ENCODE data around the gene BHLHE40.
"Not testable (repeated sequence)": the region's sequence is repeated elsewhere in the genome, so short reads cannot be mapped to it uniquely, and the experiment has no call there.

The BHLHE40 gene

GRCh38 chr3:4957978-4958377, 21.3 kb upstream of the BHLHE40 start:
- Histone ChIP-seq H3K27ac (ENCODE audit: insufficient read depth, low read length, poor library complexity, severe bottlenecking) (no peak overlapping the region), H3K9me3 (ENCODE audit: control insufficient read depth, low read length) (no peaks in the 10 kb centered on the region), H3K4me3 (ENCODE audit: insufficient read depth, low read depth, low read length, poor library complexity, severe bottlenecking) (no peak overlapping the region), H3K27me3 (replicated peaks; ENCODE audit: control insufficient read depth, insufficient read depth, low read length, poor library complexity, severe bottlenecking) (no peaks in the 10 kb centered on the region), H3K4me1 (ENCODE audit: control insufficient read depth, insufficient read depth, low read length, poor library complexity, severe bottlenecking) (no peaks in the 10 kb centered on the region), H3K36me3 (ENCODE audit: control insufficient read depth, insufficient read depth, low read length) (no peaks in the 10 kb centered on the region)
- DNase-seq, result no peak

GRCh38 chr3:4959180-4959579, 20.1 kb upstream of the BHLHE40 start:
- Histone ChIP-seq H3K9me3 (ENCODE audit: control insufficient read depth, low read length) (no peaks in the 10 kb centered on the region), H3K4me3 (ENCODE audit: insufficient read depth, low read depth, low read length, poor library complexity, severe bottlenecking) (no peak overlapping the region), H3K36me3 (ENCODE audit: control insufficient read depth, insufficient read depth, low read length) (no peaks in the 10 kb centered on the region), H3K27me3 (replicated peaks; ENCODE audit: control insufficient read depth, insufficient read depth, low read length, poor library complexity, severe bottlenecking) (no peaks in the 10 kb centered on the region), H3K4me1 (ENCODE audit: control insufficient read depth, insufficient read depth, low read length, poor library complexity, severe bottlenecking) (no peaks in the 10 kb centered on the region), H3K27ac (ENCODE audit: insufficient read depth, low read length, poor library complexity, severe bottlenecking) (no peak overlapping the region)
- DNase-seq, result no peak

GRCh38 chr3:4961865-4962264, 17.4 kb upstream of the BHLHE40 start:
- not testable (repeated sequence) for H3K27me3 ChIP-seq (replicated peaks; ENCODE audit: control insufficient read depth, insufficient read depth, low read length, poor library complexity, severe bottlenecking); H3K36me3 ChIP-seq (ENCODE audit: control insufficient read depth, insufficient read depth, low read length); H3K4me1 ChIP-seq (ENCODE audit: control insufficient read depth, insufficient read depth, low read length, poor library complexity, severe bottlenecking); H3K4me3 ChIP-seq (ENCODE audit: insufficient read depth, low read depth, low read length, poor library complexity, severe bottlenecking); H3K9me3 ChIP-seq (ENCODE audit: control insufficient read depth, low read length); DNase-seq; H3K27ac ChIP-seq (ENCODE audit: insufficient read depth, low read length, poor library complexity, severe bottlenecking)

GRCh38 chr3:4963669-4964570, 15.3 kb upstream of the BHLHE40 start:
- no peak for DNase-seq
- H3K27me3 ChIP-seq (replicated peaks; ENCODE audit: control insufficient read depth, insufficient read depth, low read length, poor library complexity, severe bottlenecking), result no peaks in the 10 kb centered on the region
- no peaks in the 10 kb centered on the region for H3K36me3 ChIP-seq (ENCODE audit: control insufficient read depth, insufficient read depth, low read length)
- H3K4me3 ChIP-seq (ENCODE audit: insufficient read depth, low read depth, low read length, poor library complexity, severe bottlenecking), result no peak overlapping the region
- H3K27ac ChIP-seq (ENCODE audit: insufficient read depth, low read length, poor library complexity, severe bottlenecking), result no peak overlapping the region
- peaks cover 6% of the 10 kb centered on the region for H3K4me1 ChIP-seq (ENCODE audit: control insufficient read depth, insufficient read depth, low read length, poor library complexity, severe bottlenecking)
- H3K9me3 ChIP-seq (ENCODE audit: control insufficient read depth, low read length), result no peaks in the 10 kb centered on the region

- not testable (repeated sequence) for H3K4me3 ChIP-seq (ENCODE audit: insufficient read depth, low read depth, low read length, poor library complexity, severe bottlenecking); H3K27me3 ChIP-seq (replicated peaks; ENCODE audit: control insufficient read depth, insufficient read depth, low read length, poor library complexity, severe bottlenecking); H3K27ac ChIP-seq (ENCODE audit: insufficient read depth, low read length, poor library complexity, severe bottlenecking); H3K36me3 ChIP-seq (ENCODE audit: control insufficient read depth, insufficient read depth, low read length); H3K4me1 ChIP-seq (ENCODE audit: control insufficient read depth, insufficient read depth, low read length, poor library complexity, severe bottlenecking); DNase-seq; H3K9me3 ChIP-seq (ENCODE audit: control insufficient read depth, low read length)
These were observed 13.2 kb upstream of the BHLHE40 start for GRCh38 chr3:4966006-4966405.

GRCh38 chr3:4967683-4968082, 11.6 kb upstream of the BHLHE40 start:
- not testable (repeated sequence) for H3K36me3 ChIP-seq (ENCODE audit: control insufficient read depth, insufficient read depth, low read length); DNase-seq; H3K27me3 ChIP-seq (replicated peaks; ENCODE audit: control insufficient read depth, insufficient read depth, low read length, poor library complexity, severe bottlenecking); H3K27ac ChIP-seq (ENCODE audit: insufficient read depth, low read length, poor library complexity, severe bottlenecking); H3K4me3 ChIP-seq (ENCODE audit: insufficient read depth, low read depth, low read length, poor library complexity, severe bottlenecking); H3K9me3 ChIP-seq (ENCODE audit: control insufficient read depth, low read length); H3K4me1 ChIP-seq (ENCODE audit: control insufficient read depth, insufficient read depth, low read length, poor library complexity, severe bottlenecking)

- not testable (repeated sequence) for H3K27me3 ChIP-seq (replicated peaks; ENCODE audit: control insufficient read depth, insufficient read depth, low read length, poor library complexity, severe bottlenecking); DNase-seq; H3K4me3 ChIP-seq (ENCODE audit: insufficient read depth, low read depth, low read length, poor library complexity, severe bottlenecking); H3K36me3 ChIP-seq (ENCODE audit: control insufficient read depth, insufficient read depth, low read length); H3K9me3 ChIP-seq (ENCODE audit: control insufficient read depth, low read length); H3K27ac ChIP-seq (ENCODE audit: insufficient read depth, low read length, poor library complexity, severe bottlenecking); H3K4me1 ChIP-seq (ENCODE audit: control insufficient read depth, insufficient read depth, low read length, poor library complexity, severe bottlenecking)
These were observed 7.8 kb upstream of the BHLHE40 start for GRCh38 chr3:4971437-4971836.

GRCh38 chr3:4971838-4972237, 7.4 kb upstream of the BHLHE40 start:
- no peaks in the 10 kb centered on the region for H3K36me3 ChIP-seq (ENCODE audit: control insufficient read depth, insufficient read depth, low read length)
- H3K4me1 ChIP-seq (ENCODE audit: control insufficient read depth, insufficient read depth, low read length, poor library complexity, severe bottlenecking), result peaks cover 8% of the 10 kb centered on the region
- H3K9me3 ChIP-seq (ENCODE audit: control insufficient read depth, low read length), result no peaks in the 10 kb centered on the region
- no peak overlapping the region for H3K27ac ChIP-seq (ENCODE audit: insufficient read depth, low read length, poor library complexity, severe bottlenecking)
- DNase-seq, result no peak
- no peaks in the 10 kb centered on the region for H3K27me3 ChIP-seq (replicated peaks; ENCODE audit: control insufficient read depth, insufficient read depth, low read length, poor library complexity, severe bottlenecking)
- no peak overlapping the region for H3K4me3 ChIP-seq (ENCODE audit: insufficient read depth, low read depth, low read length, poor library complexity, severe bottlenecking)

- Histone ChIP-seq H3K27ac (ENCODE audit: insufficient read depth, low read length, poor library complexity, severe bottlenecking) (no peak overlapping the region), H3K4me1 (ENCODE audit: control insufficient read depth, insufficient read depth, low read length, poor library complexity, severe bottlenecking) (peaks cover 19% of the 10 kb centered on the region), H3K9me3 (ENCODE audit: control insufficient read depth, low read length) (no peaks in the 10 kb centered on the region), H3K27me3 (replicated peaks; ENCODE audit: control insufficient read depth, insufficient read depth, low read length, poor library complexity, severe bottlenecking) (no peaks in the 10 kb centered on the region), H3K36me3 (ENCODE audit: control insufficient read depth, insufficient read depth, low read length) (no peaks in the 10 kb centered on the region), H3K4me3 (ENCODE audit: insufficient read depth, low read depth, low read length, poor library complexity, severe bottlenecking) (no peak overlapping the region)
- no peak for DNase-seq
These were observed 6.3 kb upstream of the BHLHE40 start for GRCh38 chr3:4972652-4973643.

GRCh38 chr3:4974154-4974553, 5.1 kb upstream of the BHLHE40 start:
- Histone ChIP-seq H3K4me1 (ENCODE audit: control insufficient read depth, insufficient read depth, low read length, poor library complexity, severe bottlenecking) (peaks cover 22% of the 10 kb centered on the region), H3K4me3 (ENCODE audit: insufficient read depth, low read depth, low read length, poor library complexity, severe bottlenecking) (no peak overlapping the region), H3K9me3 (ENCODE audit: control insufficient read depth, low read length) (no peaks in the 10 kb centered on the region), H3K27ac (ENCODE audit: insufficient read depth, low read length, poor library complexity, severe bottlenecking) (no peak overlapping the region), H3K27me3 (replicated peaks; ENCODE audit: control insufficient read depth, insufficient read depth, low read length, poor library complexity, severe bottlenecking) (no peaks in the 10 kb centered on the region), H3K36me3 (ENCODE audit: control insufficient read depth, insufficient read depth, low read length) (no peaks in the 10 kb centered on the region)
- no peak for DNase-seq

Measured in effector memory CD4-positive, alpha-beta T cell (primary cell).